PC-3 (cell line): ENCODE data around the gene PIAS1.

Experiments
- CTCF ChIP-seq: fragments of 300-600 bp; sonication (generic); conservative IDR thresholded peaks from 2 replicates; pipeline ENCODE4 v1.5.1; 2017; ENCODE audit warnings: antibody characterized with exemption, low read depth, mild to moderate bottlenecking, low read length
- EZH2 ChIP-seq: fragments of 300-600 bp; sonication (generic); IDR thresholded peaks from one replicate; pipeline ENCODE4 v1.6.1; 2017; ENCODE audit warnings: antibody characterized with exemption, mild to moderate bottlenecking, low read length; ENCODE audit not compliant: unreplicated experiment

GRCh38 chr15:68218847-68219798 is 165.0 kb downstream of the PIAS1 start:
- TF ChIP-seq CTCF (no peak), EZH2 (no peak)
